GM20000 (cell line): ENCODE data around the gene EVL.

ENCODE experiments used
- DNase-seq: peaks from one replicate; pipeline ENCODE4 v3.0.0; 2012; ENCODE audit warnings: low spot score
- CTCF ChIP-seq: IDR thresholded peaks from 2 replicates; pipeline ENCODE4 v1.5.1; 2012; ENCODE audit warnings: mild to moderate bottlenecking, control low read depth; ENCODE audit errors: extremely low read depth, missing control alignments

The EVL gene

GRCh38 chr14:100086361-100086760, 21.1 kb downstream of the EVL start:
- DNase-seq, result no peak
- TF ChIP-seq CTCF, result no peak

GRCh38 chr14:100088226-100088625, 23.0 kb downstream of the EVL start:
- no peak for TF ChIP-seq CTCF
- DNase-seq, result no peak

GRCh38 chr14:100091386-100091785, 26.2 kb downstream of the EVL start:
- no peak for TF ChIP-seq CTCF
- no peak for DNase-seq

- TF ChIP-seq CTCF, result no peak
- DNase-seq, result no peak
Observed at GRCh38 chr14:100092832-100093231, 27.6 kb downstream of the EVL start.

- TF ChIP-seq CTCF, result no peak
- DNase-seq, result no peak
Observed at GRCh38 chr14:100093319-100093718, 28.1 kb downstream of the EVL start.

GRCh38 chr14:100096656-100097055, 31.4 kb downstream of the EVL start:
- TF ChIP-seq CTCF, result no peak
- DNase-seq, result no peak

GRCh38 chr14:100098171-100098570, 32.9 kb downstream of the EVL start:
- no peak for TF ChIP-seq CTCF
- no peak for DNase-seq
